ENCODE measurements around the gene ZNF300.

The ZNF300 gene

DNA sequence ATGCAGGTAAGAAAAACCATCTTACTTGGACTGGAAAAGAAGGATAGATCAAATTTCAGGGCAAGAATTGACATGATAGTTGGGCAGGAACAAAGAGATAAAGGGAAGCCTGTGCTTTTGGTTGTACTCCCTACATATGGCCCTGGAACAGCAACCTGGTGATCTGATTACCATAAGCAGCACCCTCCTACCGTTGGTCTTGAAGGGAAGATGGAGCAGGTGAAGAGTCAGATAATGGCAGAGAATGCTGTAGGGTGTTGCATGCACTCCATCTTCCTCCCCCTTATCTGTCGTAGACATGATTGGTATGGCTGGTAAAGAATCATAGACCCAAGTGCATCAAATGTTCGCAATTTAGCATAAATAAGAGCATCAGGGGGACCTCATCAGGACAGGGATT lies 53.7 kb downstream of the ZNF300 start:
- no peak overlapping the region for H2AFZ ChIP-seq (ENCODE audit: low read length)
- H3K27me3 ChIP-seq (ENCODE audit: insufficient read depth, low read length, poor library complexity, severe bottlenecking) = no peaks in the 10 kb centered on the region
- no peaks in the 10 kb centered on the region for H3F3A ChIP-seq (ENCODE audit: low read depth)
- TF ChIP-seq, protein P1, sequence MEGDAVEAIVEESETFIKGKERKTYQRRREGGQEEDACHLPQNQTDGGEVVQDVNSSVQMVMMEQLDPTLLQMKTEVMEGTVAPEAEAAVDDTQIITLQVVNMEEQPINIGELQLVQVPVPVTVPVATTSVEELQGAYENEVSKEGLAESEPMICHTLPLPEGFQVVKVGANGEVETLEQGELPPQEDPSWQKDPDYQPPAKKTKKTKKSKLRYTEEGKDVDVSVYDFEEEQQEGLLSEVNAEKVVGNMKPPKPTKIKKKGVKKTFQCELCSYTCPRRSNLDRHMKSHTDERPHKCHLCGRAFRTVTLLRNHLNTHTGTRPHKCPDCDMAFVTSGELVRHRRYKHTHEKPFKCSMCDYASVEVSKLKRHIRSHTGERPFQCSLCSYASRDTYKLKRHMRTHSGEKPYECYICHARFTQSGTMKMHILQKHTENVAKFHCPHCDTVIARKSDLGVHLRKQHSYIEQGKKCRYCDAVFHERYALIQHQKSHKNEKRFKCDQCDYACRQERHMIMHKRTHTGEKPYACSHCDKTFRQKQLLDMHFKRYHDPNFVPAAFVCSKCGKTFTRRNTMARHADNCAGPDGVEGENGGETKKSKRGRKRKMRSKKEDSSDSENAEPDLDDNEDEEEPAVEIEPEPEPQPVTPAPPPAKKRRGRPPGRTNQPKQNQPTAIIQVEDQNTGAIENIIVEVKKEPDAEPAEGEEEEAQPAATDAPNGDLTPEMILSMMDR (conservative IDR thresholded peaks at IDR 0.05; ENCODE audit: low read length) = no peak
- TF ChIP-seq EZH2phosphoT487 (IDR thresholded peaks at IDR 0.05; ENCODE audit: borderline replicate concordance) = no peak
- no peaks in the 10 kb centered on the region for H4K20me1 ChIP-seq (ENCODE audit: insufficient read depth, low read length, poor library complexity, severe bottlenecking)
- H3K36me3 ChIP-seq (ENCODE audit: insufficient read depth, low read length) = no peaks in the 10 kb centered on the region
- H3K9me3 ChIP-seq (ENCODE audit: insufficient read depth, low read depth, low read length) = peaks cover 17% of the 10 kb centered on the region; the same call in 1 of the 2 replicates
- H3K9ac ChIP-seq (ENCODE audit: low read depth, low read length, poor library complexity, severe bottlenecking) = peak overlapping the region; percentile 7
- H3K4me2 ChIP-seq (ENCODE audit: low read depth, low read length, poor library complexity, severe bottlenecking) = peak overlapping the region; percentile 64
- peaks cover 34% of the 10 kb centered on the region for H3K4me1 ChIP-seq (ENCODE audit: insufficient read depth, low read length, poor library complexity, severe bottlenecking)
- peaks cover 42% of the 10 kb centered on the region for H3K79me2 ChIP-seq (ENCODE audit: insufficient read depth, low read length)
- H3K4me3 ChIP-seq (ENCODE audit: low read length, poor library complexity, severe bottlenecking) = peak overlapping the region; percentile 68
- H3K9me2 ChIP-seq (replicated peaks; ENCODE audit: low read depth, low read length) = no peaks in the 10 kb centered on the region

DNA sequence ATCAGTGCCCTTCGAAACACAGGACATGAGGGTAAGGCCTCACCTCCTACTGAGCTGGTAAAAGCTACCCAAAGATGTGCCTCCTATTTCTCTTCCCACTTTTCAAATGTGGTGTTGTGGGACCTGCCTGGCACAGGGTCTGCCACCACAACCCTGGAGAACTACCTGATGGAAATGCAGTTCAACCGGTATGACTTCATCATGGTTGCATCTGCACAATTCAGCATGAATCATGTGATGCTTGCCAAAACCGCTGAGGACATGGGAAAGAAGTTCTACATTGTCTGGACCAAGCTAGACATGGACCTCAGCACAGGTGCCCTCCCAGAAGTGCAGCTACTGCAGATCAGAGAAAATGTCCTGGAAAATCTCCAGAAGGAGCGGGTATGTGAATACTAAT lies 56.5 kb downstream of the ZNF300 start:
- Histone ChIP-seq H3K9me2 (replicated peaks; ENCODE audit: low read depth, low read length) (no peaks in the 10 kb centered on the region), H3K9ac (ENCODE audit: low read depth, low read length, poor library complexity, severe bottlenecking) (no peak overlapping the region), H3K27me3 (ENCODE audit: insufficient read depth, low read length, poor library complexity, severe bottlenecking) (no peaks in the 10 kb centered on the region), H3K79me2 (ENCODE audit: insufficient read depth, low read length) (peaks cover 36% of the 10 kb centered on the region; the same call in 1 of the 2 replicates), H2AFZ (ENCODE audit: low read length) (no peak overlapping the region), H4K20me1 (ENCODE audit: insufficient read depth, low read length, poor library complexity, severe bottlenecking) (no peaks in the 10 kb centered on the region), H3K4me3 (ENCODE audit: low read length, poor library complexity, severe bottlenecking) (peak overlapping the region; percentile 70), H3K4me2 (ENCODE audit: low read depth, low read length, poor library complexity, severe bottlenecking) (peak overlapping the region; percentile 69), H3K4me1 (ENCODE audit: insufficient read depth, low read length, poor library complexity, severe bottlenecking) (peaks cover 17% of the 10 kb centered on the region), H3F3A (ENCODE audit: low read depth) (no peaks in the 10 kb centered on the region), H3K36me3 (ENCODE audit: insufficient read depth, low read length) (no peaks in the 10 kb centered on the region), H3K9me3 (ENCODE audit: insufficient read depth, low read depth, low read length) (peaks cover 12% of the 10 kb centered on the region; the same call in 1 of the 2 replicates)
- TF ChIP-seq EZH2phosphoT487 (IDR thresholded peaks at IDR 0.05; ENCODE audit: borderline replicate concordance) = no peak
- TF ChIP-seq, protein P1 (conservative IDR thresholded peaks at IDR 0.05; ENCODE audit: low read length) = no peak

GRCh38 chr5:150847334-150847695 lies 57.5 kb downstream of the ZNF300 start:
- H3K4me2 ChIP-seq (ENCODE audit: low read depth, low read length, poor library complexity, severe bottlenecking) = peak overlapping the region; percentile 69
- no peak for TF ChIP-seq EZH2phosphoT487 (IDR thresholded peaks at IDR 0.05; ENCODE audit: borderline replicate concordance)
- TF ChIP-seq, protein P1 (conservative IDR thresholded peaks at IDR 0.05; ENCODE audit: low read length) = no peak
- H3F3A ChIP-seq (ENCODE audit: low read depth) = no peaks in the 10 kb centered on the region
- H3K4me3 ChIP-seq (ENCODE audit: low read length, poor library complexity, severe bottlenecking) = peak overlapping the region; percentile 70
- H3K4me1 ChIP-seq (ENCODE audit: insufficient read depth, low read length, poor library complexity, severe bottlenecking) = peaks cover 16% of the 10 kb centered on the region
- no peaks in the 10 kb centered on the region for H3K36me3 ChIP-seq (ENCODE audit: insufficient read depth, low read length)
- H3K9me3 ChIP-seq (ENCODE audit: insufficient read depth, low read depth, low read length) = peaks cover 12% of the 10 kb centered on the region; the same call in 1 of the 2 replicates
- H3K79me2 ChIP-seq (ENCODE audit: insufficient read depth, low read length) = peaks cover 36% of the 10 kb centered on the region; the same call in 1 of the 2 replicates
- peak overlapping the region; percentile 58 for H3K9ac ChIP-seq (ENCODE audit: low read depth, low read length, poor library complexity, severe bottlenecking)
- H3K9me2 ChIP-seq (replicated peaks; ENCODE audit: low read depth, low read length) = no peaks in the 10 kb centered on the region
- H2AFZ ChIP-seq (ENCODE audit: low read length) = no peak overlapping the region
- H4K20me1 ChIP-seq (ENCODE audit: insufficient read depth, low read length, poor library complexity, severe bottlenecking) = no peaks in the 10 kb centered on the region
- no peaks in the 10 kb centered on the region for H3K27me3 ChIP-seq (ENCODE audit: insufficient read depth, low read length, poor library complexity, severe bottlenecking)

Measured in Loucy (cell line).